ENCODE data around the gene IQCF6. TPM values are rescaled to one million over a fixed set of nuclear protein-coding genes. Genes with fewer than 3 reads are reported as not detected.

IQCF6 gene
- polyA plus RNA-seq, 1 experiment: not detected

- CTCF ChIA-PET: no interaction called here
- POLR2A ChIA-PET: no interaction called here
Measured at GRCh38 chr3:51816723-51817122, 37.7 kb upstream of the IQCF6 start.

GRCh38 chr3:51815614-51816013 lies 36.6 kb upstream of the IQCF6 start:
- ChIA-PET POLR2A (no interaction called here), CTCF (no interaction called here)
- Histone ChIP-seq H3K27ac (ENCODE audit: low read depth, low read length) (no peak overlapping the region), H3K27me3 (ENCODE audit: control insufficient read depth, insufficient read depth, low read length) (no peaks in the 10 kb centered on the region), H3K4me3 (ENCODE audit: low read depth, low read length) (no peak overlapping the region), H3K9me3 (ENCODE audit: control insufficient read depth, insufficient read depth, low read length) (no peaks in the 10 kb centered on the region)
- DNase-seq (ENCODE audit: low read depth, low spot score): no peak
- TF ChIP-seq, protein P1, sequence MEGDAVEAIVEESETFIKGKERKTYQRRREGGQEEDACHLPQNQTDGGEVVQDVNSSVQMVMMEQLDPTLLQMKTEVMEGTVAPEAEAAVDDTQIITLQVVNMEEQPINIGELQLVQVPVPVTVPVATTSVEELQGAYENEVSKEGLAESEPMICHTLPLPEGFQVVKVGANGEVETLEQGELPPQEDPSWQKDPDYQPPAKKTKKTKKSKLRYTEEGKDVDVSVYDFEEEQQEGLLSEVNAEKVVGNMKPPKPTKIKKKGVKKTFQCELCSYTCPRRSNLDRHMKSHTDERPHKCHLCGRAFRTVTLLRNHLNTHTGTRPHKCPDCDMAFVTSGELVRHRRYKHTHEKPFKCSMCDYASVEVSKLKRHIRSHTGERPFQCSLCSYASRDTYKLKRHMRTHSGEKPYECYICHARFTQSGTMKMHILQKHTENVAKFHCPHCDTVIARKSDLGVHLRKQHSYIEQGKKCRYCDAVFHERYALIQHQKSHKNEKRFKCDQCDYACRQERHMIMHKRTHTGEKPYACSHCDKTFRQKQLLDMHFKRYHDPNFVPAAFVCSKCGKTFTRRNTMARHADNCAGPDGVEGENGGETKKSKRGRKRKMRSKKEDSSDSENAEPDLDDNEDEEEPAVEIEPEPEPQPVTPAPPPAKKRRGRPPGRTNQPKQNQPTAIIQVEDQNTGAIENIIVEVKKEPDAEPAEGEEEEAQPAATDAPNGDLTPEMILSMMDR (IDR thresholded peaks at IDR 0.05; ENCODE audit: low read depth, low read length): no peak

More at GRCh38 chr3:51816723-51817122, 37.7 kb upstream of the IQCF6 start:
- Histone ChIP-seq H3K27me3 (ENCODE audit: control insufficient read depth, insufficient read depth, low read length) (no peaks in the 10 kb centered on the region), H3K27ac (ENCODE audit: low read depth, low read length) (no peak overlapping the region), H3K4me3 (ENCODE audit: low read depth, low read length) (no peak overlapping the region), H3K9me3 (ENCODE audit: control insufficient read depth, insufficient read depth, low read length) (no peaks in the 10 kb centered on the region)
- no peak for DNase-seq (ENCODE audit: low read depth, low spot score)
- TF ChIP-seq, protein P1 (IDR thresholded peaks at IDR 0.05; ENCODE audit: low read depth, low read length): no peak

DNA sequence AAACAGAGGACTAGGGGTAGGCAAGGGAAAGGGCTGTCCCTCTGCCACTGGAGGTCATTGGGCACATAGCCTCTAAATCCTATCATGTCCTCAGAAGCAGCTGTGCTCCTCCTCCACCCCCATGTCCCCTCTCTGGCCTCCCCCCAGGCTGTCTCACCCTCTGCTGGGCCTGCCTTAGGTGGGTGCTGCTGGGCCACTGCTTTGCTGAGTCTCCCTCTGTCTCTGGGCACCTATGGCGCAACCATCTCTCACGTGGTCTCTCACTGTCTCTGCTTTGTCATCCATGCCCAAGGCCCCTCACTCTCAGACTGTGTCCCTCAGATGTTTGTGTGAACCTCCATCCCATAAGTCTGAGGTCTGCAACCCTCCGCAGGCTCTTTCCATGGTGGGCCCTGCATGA lies 35.0 kb upstream of the IQCF6 start:
- ChIA-PET POLR2A (no interaction called here), CTCF (no interaction called here)
- no peaks in the 10 kb centered on the region for H3K9me3 ChIP-seq (ENCODE audit: control insufficient read depth, insufficient read depth, low read length)
- H3K4me3 ChIP-seq (ENCODE audit: low read depth, low read length): no peak overlapping the region
- TF ChIP-seq, protein P1 (IDR thresholded peaks at IDR 0.05; ENCODE audit: low read depth, low read length): no peak
- no peaks in the 10 kb centered on the region for H3K27me3 ChIP-seq (ENCODE audit: control insufficient read depth, insufficient read depth, low read length)
- H3K27ac ChIP-seq (ENCODE audit: low read depth, low read length): no peak overlapping the region
- no peak for DNase-seq (ENCODE audit: low read depth, low spot score)

GRCh38 chr3:51813539-51813938 lies 34.5 kb upstream of the IQCF6 start:
- POLR2A ChIA-PET: no interaction called here

GRCh38 chr3:51808934-51809333 lies 29.9 kb upstream of the IQCF6 start:
- no peak overlapping the region for H3K27ac ChIP-seq (ENCODE audit: low read depth, low read length)
- H3K4me3 ChIP-seq (ENCODE audit: low read depth, low read length): no peak overlapping the region
- DNase-seq (ENCODE audit: low read depth, low spot score): no peak
- ChIA-PET POLR2A (no interaction called here), CTCF (interaction anchor here (1.3 kb wide), 1 partner anchor 9 kb away, joined by 4 read pairs; no protein-coding TSS in a partner anchor)
- TF ChIP-seq, protein P1 (IDR thresholded peaks at IDR 0.05; ENCODE audit: low read depth, low read length): no peak
- no peaks in the 10 kb centered on the region for H3K27me3 ChIP-seq (ENCODE audit: control insufficient read depth, insufficient read depth, low read length)
- H3K9me3 ChIP-seq (ENCODE audit: control insufficient read depth, insufficient read depth, low read length): no peaks in the 10 kb centered on the region

More at GRCh38 chr3:51813539-51813938, 34.5 kb upstream of the IQCF6 start:
- CTCF ChIA-PET: interaction anchor here (3.8 kb wide), 1 partner anchor 13 kb away, joined by 13 read pairs; no protein-coding TSS in a partner anchor
- TF ChIP-seq, protein P1 (IDR thresholded peaks at IDR 0.05; ENCODE audit: low read depth, low read length): no peak
- no peaks in the 10 kb centered on the region for H3K27me3 ChIP-seq (ENCODE audit: control insufficient read depth, insufficient read depth, low read length)
- H3K27ac ChIP-seq (ENCODE audit: low read depth, low read length): no peak overlapping the region
- no peak overlapping the region for H3K4me3 ChIP-seq (ENCODE audit: low read depth, low read length)
- H3K9me3 ChIP-seq (ENCODE audit: control insufficient read depth, insufficient read depth, low read length): no peaks in the 10 kb centered on the region
- DNase-seq (ENCODE audit: low read depth, low spot score): no peak

Measured in AG04450 (cell line).